Stimulated activated CD4-positive, alpha-beta T cell treated with anti-CD3 and anti-CD28 coated beads, Interleukin-12 subunit alpha, Interleukin-12 subunit beta, amount 100 ng/mL, for 24 hours (primary cell): ENCODE measurements around the gene MAGI1.

Source experiments
- DNase-seq, 2 experiments: peaks; one replicate each; pipeline ENCODE4 v3.0.0-alpha.2; 2020; ENCODE audit warnings: low read depth in 2 of 2

The MAGI1 gene

DNA sequence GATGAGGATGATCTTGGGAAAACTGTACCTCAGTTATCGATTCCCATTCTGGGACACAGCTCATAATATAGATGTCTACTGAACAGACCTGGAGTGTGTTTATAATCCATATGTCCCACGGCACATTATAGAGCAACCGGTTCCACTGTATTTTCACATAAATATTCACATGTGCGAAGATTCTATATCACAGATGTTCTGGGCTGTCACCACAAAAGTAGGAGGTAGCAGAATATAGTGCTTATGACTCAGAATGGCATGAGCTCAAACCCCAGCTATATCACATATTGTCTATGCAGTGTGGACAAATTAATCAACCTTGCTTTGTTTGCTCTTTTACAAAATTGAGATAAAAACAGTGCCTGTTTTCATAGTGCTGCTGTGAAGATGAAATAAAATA, 710.6 kb downstream of the MAGI1 start:
- DNase-seq = no peak

DNA sequence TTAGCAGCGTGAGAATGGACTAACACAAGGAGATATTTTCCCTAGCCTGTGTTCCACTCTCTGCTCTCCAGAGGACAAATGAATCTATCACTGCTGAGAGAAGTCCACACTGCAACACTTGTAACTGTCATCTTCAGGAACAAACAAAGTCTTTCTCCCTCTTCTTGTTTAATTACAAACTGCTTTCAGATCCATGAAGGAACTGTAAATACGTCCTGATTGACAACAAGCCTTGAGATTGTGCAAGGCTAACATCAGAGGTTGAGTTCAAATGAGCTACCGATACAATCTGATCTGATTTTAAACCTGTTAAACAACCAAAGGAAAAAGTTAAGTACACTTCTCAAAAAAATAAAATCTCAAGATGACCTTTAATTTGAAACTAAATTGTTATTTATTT, 712.1 kb downstream of the MAGI1 start:
- no peak for DNase-seq

DNA sequence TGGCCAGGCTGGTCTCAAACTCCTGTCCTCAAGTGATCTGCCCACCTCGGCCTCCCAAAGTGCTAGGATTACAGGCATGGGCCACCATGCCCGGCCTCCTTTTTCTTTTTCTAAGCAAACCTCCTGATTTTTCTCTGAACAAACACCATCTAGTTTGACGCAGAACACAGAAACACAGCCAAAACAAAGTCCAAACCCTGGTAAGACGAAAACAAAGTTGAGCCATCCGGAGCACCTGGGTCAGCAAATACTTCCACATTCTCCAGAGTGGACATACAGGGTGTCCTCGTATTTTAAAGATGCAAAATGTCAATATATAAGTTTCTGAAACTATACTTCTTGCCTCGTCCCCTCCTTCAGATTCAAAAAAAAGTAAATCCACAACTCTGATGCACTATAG, 715.8 kb downstream of the MAGI1 start:
- DNase-seq = no peak

DNA sequence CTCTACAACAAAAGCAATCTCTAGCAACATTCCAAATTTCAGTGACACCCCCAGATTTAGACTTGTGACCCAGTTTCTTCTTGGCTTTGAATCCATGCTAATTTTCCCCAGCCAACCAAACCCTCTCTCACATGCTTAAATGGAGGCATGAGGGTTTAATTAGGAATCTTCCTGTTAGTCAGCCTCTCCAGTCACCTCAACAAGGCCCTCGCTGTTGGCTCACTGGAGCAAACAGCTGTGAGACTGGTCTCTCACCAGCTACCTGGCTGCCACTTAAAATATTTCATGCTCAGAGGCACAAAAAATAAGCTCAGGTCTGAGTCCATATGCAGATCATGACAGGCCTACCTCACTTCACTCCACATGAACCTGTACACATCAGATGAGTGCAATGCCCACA, 720.5 kb downstream of the MAGI1 start:
- no peak for DNase-seq

DNA sequence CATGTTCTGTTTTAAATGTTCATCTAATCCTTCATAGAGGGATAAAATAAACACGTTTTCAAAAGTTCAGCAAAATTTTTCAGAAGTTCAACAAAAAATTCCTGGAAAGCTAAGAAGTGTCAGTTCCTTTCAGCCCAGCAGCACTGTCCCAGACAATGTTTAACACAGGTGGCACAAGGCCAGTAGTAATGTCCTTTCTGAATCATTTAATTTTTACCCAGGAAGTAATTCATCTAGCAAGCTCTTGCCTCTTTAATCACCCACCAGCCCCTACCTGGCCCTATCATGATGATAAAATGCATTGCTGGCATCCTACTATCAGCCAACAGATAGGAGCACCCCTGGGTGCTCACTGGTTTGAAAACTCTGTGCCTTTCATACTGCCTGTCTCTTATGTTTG, 723.8 kb downstream of the MAGI1 start:
- DNase-seq = no peak

DNA sequence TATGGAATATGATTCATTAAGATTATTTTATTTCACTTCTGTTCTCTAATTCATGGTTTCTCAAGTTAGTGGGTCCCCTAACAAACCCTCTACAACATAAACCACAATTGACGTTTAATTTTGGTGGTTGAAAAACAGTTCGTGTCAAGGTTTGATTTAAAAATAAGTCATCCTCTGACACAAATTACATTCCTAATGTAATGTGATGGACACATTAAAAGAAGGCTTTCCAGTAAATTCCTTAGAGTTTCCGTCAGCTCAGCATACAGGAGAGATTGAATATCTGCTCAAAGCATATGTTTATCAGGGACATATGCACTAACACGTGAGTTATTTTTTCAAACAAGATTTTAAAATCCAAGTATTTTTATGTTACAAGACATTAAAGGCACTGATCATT, 724.4 kb downstream of the MAGI1 start:
- no peak for DNase-seq

DNA sequence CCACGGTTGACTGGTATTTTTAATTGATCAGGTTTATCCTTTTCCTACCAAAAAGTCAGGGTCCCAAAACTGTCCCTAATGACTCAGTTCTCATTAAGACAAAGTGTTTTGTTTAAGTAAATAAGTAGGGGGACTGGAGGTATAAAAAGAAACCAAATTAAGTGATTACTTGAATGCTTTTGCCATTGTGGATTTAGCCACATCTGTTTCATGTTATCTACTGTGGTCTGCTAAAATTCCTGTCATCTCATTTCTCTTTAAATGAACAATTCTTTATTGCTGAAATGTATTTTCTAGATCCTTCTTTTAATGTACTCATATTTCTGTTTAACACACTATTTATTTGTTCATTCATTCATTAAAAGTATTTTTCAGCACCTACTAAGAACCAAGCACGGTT, 725.1 kb downstream of the MAGI1 start:
- no peak for DNase-seq

DNA sequence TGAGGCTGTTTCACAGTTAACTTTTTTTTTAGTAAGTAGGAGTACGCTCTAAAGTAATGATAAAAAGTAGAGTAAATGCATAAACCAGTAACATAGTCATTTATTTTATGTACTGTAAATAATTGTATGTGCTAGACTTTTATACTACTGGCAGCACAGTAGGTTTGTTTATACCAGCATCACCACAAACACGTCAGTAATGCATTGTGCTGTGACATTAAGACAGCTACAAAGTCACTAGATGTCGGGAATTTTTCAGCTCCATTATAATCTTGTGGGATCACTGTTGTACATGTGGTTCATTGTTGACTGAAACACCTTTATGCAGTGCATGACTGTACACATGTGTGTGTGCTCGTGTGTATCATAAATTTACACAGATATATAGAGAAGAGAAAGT, 732.9 kb downstream of the MAGI1 start:
- DNase-seq = no peak
